H9 (cell line): Measurements from ENCODE around the gene PRR5L. TPM values are rescaled to one million over a fixed set of nuclear protein-coding genes. Genes with fewer than 3 reads are reported as not detected.

Experiments
- DNase-seq: peaks from one replicate; pipeline ENCODE4 v3.0.0-alpha.2; 2017
- H2AFZ ChIP-seq: one replicate; pipeline ENCODE4 v1.6.1; 2013; ENCODE audit warnings: mild to moderate bottlenecking, low read length, control low read depth, moderate library complexity
- H2AK5ac ChIP-seq: 2 replicates; pipeline ENCODE4 v1.6.1; 2013; ENCODE audit warnings: low read length, control low read depth, mixed read lengths; ENCODE audit not compliant: insufficient read length
- H2BK120ac ChIP-seq: one replicate; pipeline ENCODE4 v1.6.1; 2013; ENCODE audit warnings: low read depth, mild to moderate bottlenecking, low read length, control low read depth, inconsistent platforms; ENCODE audit not compliant: poor library complexity, severe bottlenecking
- H2BK12ac ChIP-seq: 2 replicates; pipeline ENCODE4 v1.6.1; 2013; ENCODE audit warnings: low read length, control low read depth, mixed read lengths, low read depth; ENCODE audit not compliant: insufficient read length
- H2BK15ac ChIP-seq: 2 replicates; pipeline ENCODE4 v1.6.1; 2013; ENCODE audit warnings: low read depth, low read length, control low read depth
- H2BK20ac ChIP-seq: one replicate; pipeline ENCODE4 v1.6.1; 2013; ENCODE audit warnings: low read depth, mild to moderate bottlenecking, low read length, control low read depth, inconsistent platforms; ENCODE audit not compliant: poor library complexity, severe bottlenecking
- H2BK5ac ChIP-seq: 2 replicates; pipeline ENCODE4 v1.6.1; 2013; ENCODE audit warnings: low read length, control low read depth, mixed read lengths; ENCODE audit not compliant: insufficient read length
- H3K14ac ChIP-seq: 2 replicates; pipeline ENCODE4 v1.6.1; 2013; ENCODE audit warnings: low read length, control low read depth; ENCODE audit not compliant: insufficient read depth
- H3K18ac ChIP-seq: 2 replicates; pipeline ENCODE4 v1.6.1; 2013; ENCODE audit warnings: low read depth, mild to moderate bottlenecking, mixed read lengths, low read length, control low read depth; ENCODE audit not compliant: insufficient read length
- H3K23ac ChIP-seq: 2 replicates; pipeline ENCODE4 v1.6.1; 2013; ENCODE audit warnings: low read length, control low read depth, mixed read lengths, low read depth; ENCODE audit not compliant: insufficient read length
- H3K23me2 ChIP-seq: 2 replicates; pipeline ENCODE4 v1.6.1; 2013; ENCODE audit warnings: low read depth, mild to moderate bottlenecking, mixed read lengths, low read length, control low read depth; ENCODE audit not compliant: insufficient read length, poor library complexity, severe bottlenecking
- H3K27ac ChIP-seq: 2 replicates; pipeline ENCODE4 v1.5.1; 2013; ENCODE audit warnings: low read length, control low read depth, mixed read lengths, low read depth; ENCODE audit not compliant: insufficient read length
- H3K27me3 ChIP-seq: 2 replicates; pipeline ENCODE4 v1.6.1; 2013; ENCODE audit warnings: low read length, control low read depth, inconsistent platforms; ENCODE audit not compliant: insufficient read depth
- H3K4ac ChIP-seq: 2 replicates; pipeline ENCODE4 v1.6.1; 2013; ENCODE audit warnings: low read depth, mild to moderate bottlenecking, control low read depth, inconsistent platforms, low read length, moderate library complexity
- H3K4me1 ChIP-seq: 2 replicates; pipeline ENCODE4 v1.6.1; 2013; ENCODE audit warnings: low read length, control low read depth, inconsistent platforms; ENCODE audit not compliant: insufficient read depth
- H3K4me2 ChIP-seq: 2 replicates; pipeline ENCODE4 v1.6.1; 2013; ENCODE audit warnings: low read length, control low read depth, mixed read lengths; ENCODE audit not compliant: insufficient read length, insufficient read depth
- H3K56ac ChIP-seq: 2 replicates; pipeline ENCODE4 v1.6.1; 2013; ENCODE audit warnings: low read depth, mild to moderate bottlenecking, mixed read lengths, low read length, control low read depth; ENCODE audit not compliant: insufficient read length
- H3K79me1 ChIP-seq: 2 replicates; pipeline ENCODE4 v1.6.1; 2013; ENCODE audit warnings: low read depth, mild to moderate bottlenecking, moderate library complexity, low read length, control low read depth, inconsistent platforms; ENCODE audit not compliant: insufficient read depth, poor library complexity, severe bottlenecking
- H3K79me2 ChIP-seq: 2 replicates; pipeline ENCODE4 v1.6.1; 2013; ENCODE audit warnings: low read length, control low read depth, inconsistent platforms; ENCODE audit not compliant: insufficient read depth
- H3K9ac ChIP-seq: 2 replicates; pipeline ENCODE4 v1.6.1; 2013; ENCODE audit warnings: low read length, control low read depth, mixed read lengths; ENCODE audit not compliant: insufficient read length; ENCODE audit errors: extremely low read depth
- H3K9me3 ChIP-seq: one replicate; pipeline ENCODE4 v1.6.1; 2013; ENCODE audit warnings: low read depth, low read length, inconsistent platforms; ENCODE audit not compliant: control insufficient read depth
- H3T11ph ChIP-seq: one replicate; pipeline ENCODE4 v1.6.1; 2013; ENCODE audit warnings: mild to moderate bottlenecking, low read length, control low read depth, inconsistent platforms
- H4K20me1 ChIP-seq: one replicate; pipeline ENCODE4 v1.6.1; 2013; ENCODE audit not compliant: control insufficient read depth, insufficient read length, insufficient read depth
- H4K5ac ChIP-seq: 2 replicates; pipeline ENCODE4 v1.6.1; 2013; ENCODE audit warnings: low read depth, mild to moderate bottlenecking, mixed read lengths, low read length, control low read depth; ENCODE audit not compliant: insufficient read length
- H4K8ac ChIP-seq: replicated peaks from 2 replicates; pipeline ENCODE4 v1.6.1; 2013; ENCODE audit warnings: low read length, control low read depth, mixed read lengths, low read depth; ENCODE audit not compliant: insufficient read length
- H4K91ac ChIP-seq: 2 replicates; pipeline ENCODE4 v1.6.1; 2013; ENCODE audit warnings: low read depth, mild to moderate bottlenecking, moderate library complexity, mixed read lengths, low read length, control low read depth; ENCODE audit not compliant: insufficient read length
- H3K27ac Mint-ChIP-seq, 3 experiments: 2 replicates in 2 of 3; 3 replicates in 1 of 3; pipeline ENCODE4 v1.8.0; 2020 to 2021; ENCODE audit warnings: mixed read lengths in 3 of 3, mild to moderate bottlenecking in 1 of 3, moderate library complexity in 1 of 3
- H3K27me3 Mint-ChIP-seq: 2 replicates; pipeline ENCODE4 v1.8.0; 2021; ENCODE audit warnings: low read depth, mild to moderate bottlenecking, moderate library complexity, mixed read lengths
- H3K36me3 Mint-ChIP-seq, 3 experiments: 2 replicates in 2 of 3; 3 replicates in 1 of 3; pipeline ENCODE4 v1.8.0; 2020 to 2021; ENCODE audit warnings: low read depth in 3 of 3, mixed read lengths in 3 of 3; ENCODE audit not compliant: insufficient read depth in 1 of 3
- H3K4me1 Mint-ChIP-seq, 2 experiments: 2 replicates each; pipeline ENCODE4 v1.8.0; 2020; ENCODE audit warnings: mixed read lengths in 2 of 2
- H3K4me3 Mint-ChIP-seq, 2 experiments: 2 replicates in 1 of 2; 3 replicates in 1 of 2; pipeline ENCODE4 v1.8.0; 2020 to 2021; ENCODE audit warnings: mild to moderate bottlenecking in 2 of 2, mixed read lengths in 2 of 2, moderate library complexity in 1 of 2
- H3K9me3 Mint-ChIP-seq, 2 experiments: 2 replicates in 1 of 2; 3 replicates in 1 of 2; pipeline ENCODE4 v1.8.0; 2020; ENCODE audit warnings: mild to moderate bottlenecking in 2 of 2, mixed read lengths in 2 of 2, moderate library complexity in 1 of 2
- CTCF ChIP-seq: fragments of 200-600 bp; sonication (generic); conservative IDR thresholded peaks from 3 replicates; pipeline ENCODE4 v1.8.0; 2021; ENCODE audit warnings: antibody characterized with exemption, mild to moderate bottlenecking
- WGBS: extraction: QIAGEN DNeasy Blood & Tissue Kit; methylation state at CpG from one replicate; pipeline ENCODE4 v1.1.7; 2013; ENCODE audit warnings: missing lambda C conversion rate, low lambda C conversion rate, mixed read lengths; ENCODE audit not compliant: insufficient read length; ENCODE audit errors: extremely low coverage; 5-methylcytosine and 5-hydroxymethylcytosine counted together
- total RNA-seq: library from RNA; stranded (reverse); gene quantifications from 2 replicates; pipeline ENCODE4 v1.2.1, GENCODE V29; 2021

The PRR5L gene
- total RNA-seq, 1 experiment from 2014 or later = 5.6 TPM

DNA sequence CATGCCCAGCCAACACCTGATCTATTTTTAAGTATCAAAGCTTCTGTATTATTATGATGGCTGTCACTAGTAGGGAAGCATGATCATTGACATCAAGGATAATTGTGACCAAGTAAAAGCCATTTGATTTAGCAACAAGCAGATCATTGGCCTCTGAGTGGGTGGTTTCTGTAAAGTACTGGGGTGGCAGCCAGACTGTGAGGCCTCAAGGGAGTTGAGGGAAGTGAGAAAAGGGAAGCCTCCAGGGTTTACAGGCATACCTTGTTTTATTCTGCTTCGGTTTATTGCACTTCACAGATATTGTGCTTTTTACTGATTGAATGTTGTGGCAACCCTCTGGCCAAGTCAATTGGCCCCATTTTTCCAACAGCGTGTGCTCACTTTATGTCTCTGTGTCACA lies 60.1 kb downstream of the PRR5L start:
- Histone ChIP-seq H3K9me3 (no peaks in the 10 kb centered on the region), H3K23ac (no peak overlapping the region), H4K91ac (no peak overlapping the region), H3T11ph (no peak overlapping the region), H2BK5ac (no peak overlapping the region), H3K23me2 (no peaks in the 10 kb centered on the region), H2BK20ac (no peak overlapping the region), H4K8ac (no peak overlapping the region), H3K27me3 (no peaks in the 10 kb centered on the region), H2BK15ac (no peak overlapping the region), H2BK12ac (no peak overlapping the region), H3K4ac (no peak overlapping the region), H2AFZ (no peak overlapping the region), H3K56ac (no peak overlapping the region), H3K4me1 (no peaks in the 10 kb centered on the region), H3K27ac (no peak overlapping the region), H4K5ac (no peak overlapping the region), H3K18ac (no peak overlapping the region), H3K79me1 (no peaks in the 10 kb centered on the region), H2AK5ac (no peak overlapping the region), H3K9ac (no peak overlapping the region), H3K14ac (no peak overlapping the region), H4K20me1 (no peaks in the 10 kb centered on the region), H3K4me2 (no peak overlapping the region), H3K79me2 (no peaks in the 10 kb centered on the region), H2BK120ac (no peak overlapping the region)
- DNase-seq = no peak
- Mint-ChIP-seq H3K36me3 (no peaks in the 10 kb centered on the region), H3K27me3 (peaks cover 7% of the 10 kb centered on the region), H3K4me3 (no peak overlapping the region), H3K4me1 (peaks cover 7 to 11% of the 10 kb centered on the region in 2 experiments), H3K9me3 (no peaks in the 10 kb centered on the region), H3K27ac (no peak overlapping the region)
- no peak for TF ChIP-seq CTCF
- WGBS = no CpG with 5 or more reads among the region's 2 CpGs
